Measurements from ENCODE around the gene DNASE2.
A peak's percentile ranks its signal among the peaks of the same experiment; 100 is the strongest.
"Not testable (repeated sequence)": the region's sequence is repeated elsewhere in the genome, so short reads cannot be mapped to it uniquely, and the experiment has no call there.

DNASE2 gene

GRCh38 chr19:12864143-12864542 is 17.1 kb downstream of the DNASE2 start:
- no peak for DNase-seq

GRCh38 chr19:12859546-12859945 is 21.7 kb downstream of the DNASE2 start:
- no peak for DNase-seq

DNA sequence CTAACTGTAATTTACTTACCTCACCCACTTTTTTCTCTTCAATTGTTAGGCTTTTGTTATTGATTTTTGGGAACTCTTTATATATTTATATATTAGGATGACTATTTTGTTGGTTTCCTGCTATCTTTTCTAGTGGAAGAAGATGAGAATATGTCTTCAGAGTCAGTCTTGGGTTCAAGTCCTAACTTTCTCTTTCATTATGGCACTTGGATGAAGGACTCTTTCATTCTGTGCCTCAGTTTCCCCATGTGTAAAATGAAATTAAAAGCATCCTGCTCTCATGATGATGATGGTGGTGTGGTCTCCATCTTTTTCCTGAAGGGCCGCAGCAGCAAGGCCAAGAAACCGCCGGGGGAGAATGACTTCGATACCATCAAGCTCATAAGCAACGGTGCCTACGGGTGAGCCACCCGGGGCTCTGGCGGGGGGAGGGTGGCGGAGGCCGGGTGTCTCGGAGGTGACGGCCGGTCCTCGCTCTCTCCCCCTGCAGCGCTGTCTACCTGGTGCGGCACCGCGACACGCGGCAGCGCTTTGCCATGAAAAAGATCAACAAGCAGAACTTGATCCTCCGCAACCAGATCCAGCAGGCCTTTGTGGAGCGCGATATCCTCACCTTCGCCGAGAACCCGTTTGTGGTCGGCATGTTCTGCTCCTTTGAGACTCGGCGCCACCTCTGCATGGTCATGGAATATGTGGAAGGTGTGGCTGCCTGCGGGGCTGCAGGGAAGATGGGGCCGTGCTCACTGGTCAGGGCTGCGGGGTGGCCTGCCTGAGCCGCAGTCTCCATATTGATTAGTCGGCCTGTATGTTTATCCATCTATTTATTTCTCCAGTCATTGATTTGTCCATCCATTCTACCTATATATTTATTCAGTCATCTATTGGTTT is 23.0 kb downstream of the DNASE2 start:
- DNase-seq: no peak

- DNase-seq: no peak
These were observed 24.6 kb downstream of the DNASE2 start for GRCh38 chr19:12856653-12857052.

- DNase-seq: peak; percentile 65
These were observed 33.8 kb downstream of the DNASE2 start for GRCh38 chr19:12847159-12848139.

- DNase-seq: not testable (repeated sequence)
These were observed 34.6 kb downstream of the DNASE2 start for GRCh38 chr19:12846613-12847012.

- no peak for DNase-seq
These were observed 37.1 kb downstream of the DNASE2 start for GRCh38 chr19:12843999-12844732.

- no peak for DNase-seq
These were observed 37.9 kb downstream of the DNASE2 start for GRCh38 chr19:12843328-12843727.

GRCh38 chr19:12842511-12842910 is 38.7 kb downstream of the DNASE2 start:
- DNase-seq: no peak

DNA sequence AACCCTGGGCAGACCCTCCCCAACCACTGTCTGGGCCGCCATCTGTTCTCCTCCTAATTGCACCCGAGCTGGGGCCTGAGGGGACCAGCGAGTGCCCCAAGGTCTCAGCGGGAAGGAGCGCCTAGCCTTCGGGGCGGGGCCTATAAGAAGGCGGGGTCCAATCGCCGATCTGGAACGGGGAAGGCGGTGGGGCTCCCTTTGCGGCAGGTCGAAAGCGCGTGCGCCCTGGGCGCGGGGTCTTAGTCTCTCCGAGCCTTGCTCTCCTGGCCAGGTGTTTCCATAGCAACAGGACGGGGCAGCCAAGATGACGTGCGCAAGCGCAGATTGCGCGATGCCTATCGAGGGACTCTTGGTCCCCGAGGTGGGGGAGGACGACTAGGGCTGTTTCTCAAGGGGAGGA is 40.2 kb downstream of the DNASE2 start:
- DNase-seq: peak; percentile 77

DNA sequence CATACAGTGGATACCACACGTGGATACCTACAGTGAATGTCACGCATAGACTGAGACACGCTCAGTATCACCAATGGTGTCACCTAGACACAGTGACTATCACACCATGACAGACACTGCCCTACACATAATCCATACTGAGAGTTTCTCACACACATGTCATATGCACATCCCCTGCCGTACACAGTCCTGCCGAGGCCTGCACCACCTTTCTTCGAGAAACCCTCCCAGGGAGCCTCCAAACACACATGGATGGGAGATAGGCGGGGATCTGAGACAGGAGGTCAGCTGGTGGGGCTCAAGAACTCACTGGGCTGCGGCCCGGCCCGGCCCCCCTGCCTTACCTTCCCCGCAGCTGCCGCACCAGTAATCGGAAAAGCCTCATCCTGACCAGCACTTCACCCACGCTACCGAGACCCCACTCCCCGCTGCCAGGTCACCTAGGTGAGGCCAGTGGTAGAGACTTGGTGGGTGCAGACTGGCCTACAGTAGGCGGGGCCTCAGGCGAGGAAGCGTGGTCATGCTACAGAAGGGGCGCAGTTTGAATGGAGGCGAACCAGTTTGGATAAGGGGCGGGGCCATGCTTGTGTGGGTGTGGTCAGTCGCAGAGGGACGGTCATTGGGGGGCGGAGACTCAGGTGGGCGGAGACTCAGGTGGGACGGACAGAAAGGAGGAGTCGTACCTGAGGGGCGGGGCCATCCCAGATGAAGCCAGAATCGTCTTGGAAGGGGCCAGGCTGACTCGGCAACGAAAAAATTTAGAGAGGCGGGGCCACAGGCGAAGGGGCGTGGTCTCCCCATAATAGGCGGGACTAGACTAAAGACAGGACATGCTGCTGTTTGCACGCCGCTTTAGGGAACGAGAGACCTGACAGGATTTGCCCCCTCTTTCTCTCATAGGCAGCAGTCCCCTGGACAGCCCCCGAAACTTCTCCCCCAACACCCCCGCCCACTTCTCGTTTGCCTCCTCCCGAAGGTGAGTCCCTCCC is 40.9 kb downstream of the DNASE2 start:
- peak; percentile 93 for DNase-seq

- no peak for DNase-seq
These were observed 42.1 kb downstream of the DNASE2 start for GRCh38 chr19:12838886-12839756.

DNA sequence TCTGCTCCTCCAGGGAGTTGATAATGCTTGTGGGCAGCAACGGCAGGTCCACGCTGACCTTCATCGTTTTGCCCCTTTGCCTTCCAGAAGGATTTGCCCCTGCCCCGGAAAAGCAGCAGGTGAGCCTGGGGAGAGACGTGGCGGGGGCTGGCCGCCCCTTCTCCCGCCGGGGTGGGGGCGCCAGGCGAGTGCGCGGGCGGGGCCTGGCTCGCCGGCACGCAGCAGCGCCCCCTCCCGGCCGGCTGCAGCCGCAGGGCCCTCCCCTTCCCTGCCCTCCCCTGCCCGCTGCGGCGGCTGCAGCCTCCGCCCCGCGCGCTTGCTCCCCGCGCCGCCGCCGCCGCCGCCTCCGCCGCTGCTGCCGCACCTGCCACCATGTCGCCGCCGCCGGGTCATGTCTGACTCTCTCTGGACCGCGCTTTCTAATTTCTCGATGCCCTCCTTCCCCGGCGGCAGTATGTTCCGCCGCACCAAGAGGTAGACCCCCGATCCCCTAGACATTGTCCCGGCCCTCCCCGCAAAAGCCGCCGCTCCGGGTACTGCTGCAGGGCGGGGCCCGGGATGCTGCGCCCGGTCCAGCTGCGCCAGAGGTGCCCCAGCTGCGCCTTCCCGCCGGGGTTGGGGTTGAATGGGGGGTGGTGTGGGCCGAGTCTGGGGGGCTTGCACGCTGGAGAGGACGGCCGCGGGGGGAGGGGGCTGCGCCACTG is 42.9 kb downstream of the DNASE2 start, which contains the start of gene MAST1:
MAST1 (plus strand) TSS at position 334 of the 704 bp plus-strand sequence; CDS start at position 392, 58 bp downstream.
- DNase-seq: no peak

DNA sequence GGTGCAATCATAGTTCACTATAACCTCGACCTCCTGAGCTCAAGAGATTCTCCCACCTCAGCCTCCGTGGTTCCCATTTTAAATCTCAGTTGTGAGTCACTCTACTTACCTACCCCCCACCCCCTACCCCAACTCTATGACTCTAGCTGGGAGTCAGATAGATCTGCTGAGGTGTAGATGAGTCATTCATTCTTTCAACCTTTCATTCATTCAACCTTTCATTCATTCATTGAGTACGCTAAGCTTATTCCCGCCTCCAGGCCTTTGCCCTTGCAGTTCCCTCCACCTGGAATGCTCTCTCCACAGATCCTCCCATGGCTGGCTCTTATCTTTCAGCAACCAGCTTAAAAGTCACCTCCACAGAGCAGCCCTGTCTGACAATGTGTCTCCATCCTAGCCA is 44.0 kb downstream of the DNASE2 start:
- no peak for DNase-seq

GRCh38 chr19:12836529-12836863 is 44.8 kb downstream of the DNASE2 start:
- no peak for DNase-seq

DNA sequence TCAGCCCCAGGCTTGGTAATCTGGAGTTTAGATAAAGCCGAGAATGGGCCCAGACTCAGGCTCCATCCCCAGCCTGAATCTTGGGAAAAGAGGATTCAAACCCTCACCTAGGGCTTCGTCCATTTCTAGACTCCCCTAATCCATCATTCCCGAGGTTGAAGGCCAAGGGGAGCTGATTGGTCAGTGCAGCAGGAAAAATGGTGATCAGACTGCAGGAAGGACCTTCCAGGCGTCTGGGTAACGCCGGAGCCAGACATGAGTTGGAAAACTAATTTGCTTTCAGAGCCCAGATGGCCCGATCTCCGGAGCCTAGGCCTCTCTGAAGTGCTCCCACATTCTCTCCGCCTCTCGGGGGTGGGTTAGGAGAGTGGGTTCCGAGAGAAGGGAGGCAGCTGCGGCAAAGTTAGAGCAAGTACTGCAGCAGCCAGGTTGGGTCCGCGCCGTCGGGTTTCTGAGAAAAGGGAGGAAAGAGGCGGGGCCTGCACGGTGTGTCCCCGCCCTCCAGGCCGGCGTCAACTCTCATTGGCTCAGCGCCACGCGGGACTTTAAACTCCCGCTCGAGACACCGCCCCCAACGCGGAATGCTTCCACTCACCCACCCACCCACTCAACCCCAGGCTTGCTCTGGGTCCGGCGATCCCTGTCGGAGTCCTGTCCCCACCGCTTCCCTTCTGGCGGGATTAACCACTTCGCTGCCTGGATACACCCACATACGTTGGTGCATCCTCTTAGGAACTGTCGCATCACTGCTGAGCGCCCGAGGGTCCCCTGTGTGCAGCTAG is 46.1 kb downstream of the DNASE2 start:
- DNase-seq: no peak

GRCh38 chr19:12834566-12834943 is 46.7 kb downstream of the DNASE2 start, which contains the start of gene RTBDN:
Gene RTBDN (minus strand): TSS chr19:12834579. CDS start chr19:12829979, 4,600 bp downstream.
- no peak for DNase-seq

DNA sequence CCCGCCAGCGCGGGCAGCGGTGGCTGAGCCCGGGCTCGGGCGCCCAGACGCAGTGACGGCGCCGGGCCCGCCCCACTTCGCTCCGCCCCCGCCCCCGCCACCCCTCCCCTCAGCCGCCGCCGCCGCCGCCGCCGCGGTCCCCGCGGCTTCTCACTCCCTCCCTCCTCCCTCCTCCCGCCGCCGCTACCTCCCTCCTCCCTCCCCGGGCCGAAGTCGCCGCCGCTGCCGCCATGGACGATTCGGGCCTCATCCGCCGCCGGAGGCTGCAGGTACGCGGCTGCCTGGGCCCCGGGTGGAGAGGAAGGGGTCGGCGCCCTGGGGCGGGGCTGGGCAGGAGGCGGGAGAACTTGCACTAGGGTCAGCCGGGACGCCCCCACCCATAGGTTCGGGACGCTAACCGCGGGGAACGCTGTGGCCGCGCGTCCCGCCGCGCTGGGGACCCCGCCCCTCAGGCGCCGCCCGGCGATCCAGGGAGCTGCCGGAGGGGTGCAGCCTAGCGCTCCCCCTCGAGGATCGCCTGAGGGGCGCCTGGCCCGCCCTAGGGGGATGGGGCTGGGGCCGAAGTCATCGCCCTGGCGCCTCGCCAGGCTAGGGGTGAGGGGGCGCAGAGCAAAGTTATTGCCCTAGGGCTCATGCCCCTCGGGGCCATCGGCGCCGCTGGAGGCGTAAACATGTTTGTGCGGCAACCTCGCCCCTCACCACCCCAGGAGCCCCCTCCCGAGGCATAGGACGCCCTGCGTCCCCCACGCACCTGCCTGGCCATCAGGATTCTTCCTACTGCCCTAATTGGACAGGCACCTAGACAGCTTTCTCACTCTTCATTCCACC is 47.3 kb downstream of the DNASE2 start:
- DNase-seq: no peak

All from DMS153 (cell line).